ENCODE data around the gene MICALL1. TPM values are rescaled to one million over a fixed set of nuclear protein-coding genes. Genes with fewer than 3 reads are reported as not detected.

The MICALL1 gene
- total and polyA plus RNA-seq, 9 of the 15 experiments (the other 6 are each of a cell fraction or from before 2014, with no cell fraction given): 0.32 to 21.5 (median 6.1) TPM

- TF ChIP-seq POLR2G (IDR thresholded peaks at IDR 0.05; ENCODE audit: low read depth, low read length) (peak; percentile 40), ZNF507 (tag; conservative IDR thresholded peaks at IDR 0.05) (no peak), ZNF696 (CRISPR knock-in tag; conservative IDR thresholded peaks at IDR 0.05) (no peak), RBFOX2 (IDR thresholded peaks at IDR 0.05; ENCODE audit: low read depth, low read length) (0 out of 2 replicates have a peak, but pooled peaks have one; percentile 14)
- Histone ChIP-seq H3K4me3 (no peak overlapping the region), H3K9ac (ENCODE audit: insufficient read depth in 1 of 2, low read depth in 2 of 2, low read length in 2 of 2) (peak overlapping the region in 1 of 2 experiments; percentile 45; a peak in 1 of 4 replicates), H3K4me2 (ENCODE audit: insufficient read depth, low read length) (no peak overlapping the region), H3K36me3 (ENCODE audit: control insufficient read depth, insufficient read depth, low read length) (peaks cover 18% of the 10 kb centered on the region; the same call in 2 of the 3 replicates), H3K4me1 (replicated peaks in 1 of 2; ENCODE audit: control insufficient read depth in 2 of 2, insufficient read depth in 2 of 2, low read length in 2 of 2) (peaks cover 0 to 10% of the 10 kb centered on the region in 2 experiments; a peak in 1 of 5 replicates), H3K79me2 (ENCODE audit: control insufficient read depth, insufficient read depth, low read length) (no peaks in the 10 kb centered on the region), H2AFZ (ENCODE audit: low read depth, low read length) (no peak overlapping the region), H3K27me3 (ENCODE audit: control insufficient read depth in 2 of 2, insufficient read depth in 2 of 2, low read length in 2 of 2) (no peaks in the 10 kb centered on the region), H3K27ac (ENCODE audit: extremely low read depth, low read depth, low read length) (no peak overlapping the region), H4K20me1 (replicated peaks; ENCODE audit: control insufficient read depth, insufficient read depth, low read length) (no peaks in the 10 kb centered on the region), H3K9me1 (ENCODE audit: control insufficient read depth, insufficient read depth, low read length) (no peaks in the 10 kb centered on the region), H3K9me3 (replicated peaks; ENCODE audit: control insufficient read depth, insufficient read depth, low read depth, low read length) (no peaks in the 10 kb centered on the region)
- POLR2A ChIA-PET: interaction anchor here (0.5 kb wide), 1 partner anchor 27 kb away, joined by 3 read pairs; no protein-coding TSS in a partner anchor
- CTCF ChIA-PET (ENCODE audit: low intra/inter-chr PET ratio): no interaction called here
- FAIRE-seq (no peak), ATAC-seq (no peak), DNase-seq (ENCODE audit: extremely low read depth in 1 of 4, low spot score in 3 of 4) (no peak)
- in situ Hi-C loops (cut with MboI) (no loop called here), intact Hi-C loops (cut with micrococcal nuclease) (no loop called here)
- BruUV-seq (replicated peaks): no TSS peak
- 45% methylated on average over 2 of the region's 18 CpGs for WGBS (ENCODE audit: insufficient coverage, low coverage, missing lambda C conversion rate)
Observed at GRCh38 chr22:37924386-37925065, 18.4 kb downstream of the MICALL1 start.

DNA sequence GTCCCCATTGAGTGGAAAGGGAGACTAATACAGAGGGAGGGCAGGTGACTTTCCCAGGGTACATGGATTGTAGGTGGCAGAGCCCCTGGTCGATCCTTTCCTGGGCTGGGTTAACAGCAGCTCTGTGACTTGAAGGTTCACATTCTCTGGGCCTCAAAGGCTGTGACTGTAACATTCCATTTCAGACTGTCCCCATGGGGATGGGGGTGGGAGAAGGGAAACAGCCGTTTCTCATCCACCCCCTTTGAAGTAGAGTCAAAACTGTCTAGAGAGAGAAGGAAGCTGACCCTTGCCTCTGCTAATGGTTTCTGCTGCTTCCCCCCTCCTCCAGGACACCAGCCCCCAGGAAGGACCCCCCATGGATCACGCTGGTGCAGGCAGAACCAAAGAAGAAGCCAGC is 19.2 kb downstream of the MICALL1 start:
- no peak for FAIRE-seq
- no peaks in the 10 kb centered on the region for H3K79me2 ChIP-seq (ENCODE audit: control insufficient read depth, insufficient read depth, low read length)
- H3K4me2 ChIP-seq (ENCODE audit: insufficient read depth, low read length): no peak overlapping the region
- BruUV-seq (replicated peaks): no TSS peak
- no peak for ATAC-seq
- 41% methylated on average over 2 of the region's 3 CpGs for WGBS (ENCODE audit: insufficient coverage, low coverage, missing lambda C conversion rate)
- H4K20me1 ChIP-seq (replicated peaks; ENCODE audit: control insufficient read depth, insufficient read depth, low read length): no peaks in the 10 kb centered on the region
- peaks cover 18% of the 10 kb centered on the region; the same call in 2 of the 3 replicates for H3K36me3 ChIP-seq (ENCODE audit: control insufficient read depth, insufficient read depth, low read length)
- H3K27me3 ChIP-seq (ENCODE audit: control insufficient read depth in 2 of 2, insufficient read depth in 2 of 2, low read length in 2 of 2): no peaks in the 10 kb centered on the region
- no peaks in the 10 kb centered on the region for H3K9me1 ChIP-seq (ENCODE audit: control insufficient read depth, insufficient read depth, low read length)
- ChIA-PET POLR2A (interaction anchor here (0.7 kb wide), 1 partner anchor 198 kb away, joined by 3 read pairs; no protein-coding TSS in a partner anchor), CTCF (ENCODE audit: low intra/inter-chr PET ratio) (no interaction called here)
- no peaks in the 10 kb centered on the region for H3K9me3 ChIP-seq (replicated peaks; ENCODE audit: control insufficient read depth, insufficient read depth, low read depth, low read length)
- no peak overlapping the region for H3K4me3 ChIP-seq
- H2AFZ ChIP-seq (ENCODE audit: low read depth, low read length): no peak overlapping the region
- no peak overlapping the region for H3K9ac ChIP-seq (ENCODE audit: insufficient read depth in 1 of 2, low read depth in 2 of 2, low read length in 2 of 2)
- intact Hi-C loops (cut with micrococcal nuclease) (no loop called here), in situ Hi-C loops (cut with MboI) (no loop called here)
- no peak for DNase-seq (ENCODE audit: extremely low read depth in 1 of 4, low spot score in 3 of 4)
- H3K4me1 ChIP-seq (replicated peaks in 1 of 2; ENCODE audit: control insufficient read depth in 2 of 2, insufficient read depth in 2 of 2, low read length in 2 of 2): peaks cover 0 to 12% of the 10 kb centered on the region in 2 experiments; a peak in 1 of 5 replicates
- H3K27ac ChIP-seq (ENCODE audit: extremely low read depth, low read depth, low read length): no peak overlapping the region
- no peak for TF ChIP-seq POLR2G (IDR thresholded peaks at IDR 0.05; ENCODE audit: low read depth, low read length)
- TF ChIP-seq, protein P1, sequence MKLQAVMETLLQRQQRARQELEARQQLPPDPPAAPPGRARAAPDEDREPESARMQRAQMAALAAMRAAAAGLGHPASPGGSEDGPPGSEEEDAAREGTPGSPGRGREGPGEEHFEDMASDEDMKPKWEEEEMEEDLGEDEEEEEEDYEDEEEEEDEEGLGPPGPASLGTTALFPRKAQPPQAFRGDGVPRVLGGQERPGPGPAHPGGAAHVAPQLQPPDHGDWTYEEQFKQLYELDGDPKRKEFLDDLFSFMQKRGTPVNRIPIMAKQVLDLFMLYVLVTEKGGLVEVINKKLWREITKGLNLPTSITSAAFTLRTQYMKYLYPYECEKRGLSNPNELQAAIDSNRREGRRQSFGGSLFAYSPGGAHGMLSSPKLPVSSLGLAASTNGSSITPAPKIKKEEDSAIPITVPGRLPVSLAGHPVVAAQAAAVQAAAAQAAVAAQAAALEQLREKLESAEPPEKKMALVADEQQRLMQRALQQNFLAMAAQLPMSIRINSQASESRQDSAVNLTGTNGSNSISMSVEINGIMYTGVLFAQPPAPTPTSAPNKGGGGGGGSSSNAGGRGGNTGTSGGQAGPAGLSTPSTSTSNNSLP (IDR thresholded peaks at IDR 0.05; ENCODE audit: borderline replicate concordance, low read depth, low read length): no peak
- TF ChIP-seq, protein P2, sequence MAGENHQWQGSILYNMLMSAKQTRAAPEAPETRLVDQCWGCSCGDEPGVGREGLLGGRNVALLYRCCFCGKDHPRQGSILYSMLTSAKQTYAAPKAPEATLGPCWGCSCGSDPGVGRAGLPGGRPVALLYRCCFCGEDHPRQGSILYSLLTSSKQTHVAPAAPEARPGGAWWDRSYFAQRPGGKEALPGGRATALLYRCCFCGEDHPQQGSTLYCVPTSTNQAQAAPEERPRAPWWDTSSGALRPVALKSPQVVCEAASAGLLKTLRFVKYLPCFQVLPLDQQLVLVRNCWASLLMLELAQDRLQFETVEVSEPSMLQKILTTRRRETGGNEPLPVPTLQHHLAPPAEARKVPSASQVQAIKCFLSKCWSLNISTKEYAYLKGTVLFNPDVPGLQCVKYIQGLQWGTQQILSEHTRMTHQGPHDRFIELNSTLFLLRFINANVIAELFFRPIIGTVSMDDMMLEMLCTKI (IDR thresholded peaks at IDR 0.05; ENCODE audit: partially characterized antibody): no peak
- TF ChIP-seq HIVEP1 (CRISPR knock-in tag; IDR thresholded peaks at IDR 0.05): no peak
- no peak for TF ChIP-seq PHTF2 (CRISPR knock-in tag; IDR thresholded peaks at IDR 0.05)
- TF ChIP-seq PTRF (tag; IDR thresholded peaks at IDR 0.05): no peak
- TF ChIP-seq MAFK (IDR thresholded peaks at IDR 0.05; ENCODE audit: low read length): no peak

Measured in K562 (cell line).